HepG2 (cell line): ENCODE data around the gene ARHGAP9. TPM values are rescaled to one million over a fixed set of nuclear protein-coding genes. Genes with fewer than 3 reads are reported as not detected.
A peak's percentile ranks its signal among the peaks of the same experiment; 100 is the strongest.

ENCODE experiments used
- CBX5 ChIP-seq: sonication (generic); formaldehyde crosslinking; IDR thresholded peaks from 2 replicates; pipeline ENCODE4 v1.4.0; 2020; ENCODE audit warnings: missing genetic modification reagents, borderline replicate concordance
- EP300 ChIP-seq, 3 experiments: sonication (generic) in 1 of 3; formaldehyde crosslinking in 1 of 3; IDR thresholded peaks; 2 replicates each; pipeline versions ENCODE4 v1.5.1 to v1.6.1; 2011 to 2020; ENCODE audit warnings: low read depth in 2 of 3, low read length in 2 of 3, borderline replicate concordance in 1 of 3, improper control_type of control experiment in 1 of 3, mild to moderate bottlenecking in 1 of 3, missing genetic modification reagents in 1 of 3, moderate library complexity in 1 of 3
- KDM5A ChIP-seq: fragments of 200-600 bp; sonication (generic); IDR thresholded peaks from 2 replicates; pipeline ENCODE4 v1.7.0; 2018; ENCODE audit warnings: antibody characterized with exemption, mild to moderate bottlenecking, low read length, borderline replicate concordance
- NFIC ChIP-seq: IDR thresholded peaks from 2 replicates; pipeline ENCODE4 v1.6.1; 2012; ENCODE audit warnings: mild to moderate bottlenecking, low read length, inconsistent platforms
- SALL2 ChIP-seq: sonication (generic); formaldehyde crosslinking; IDR thresholded peaks from 2 replicates; pipeline ENCODE4 v1.8.1; 2023; ENCODE audit warnings: mild to moderate bottlenecking, missing genetic modification reagents, inconsistent platforms
- ZBTB1 ChIP-seq: sonication (generic); formaldehyde crosslinking; IDR thresholded peaks from 2 replicates; pipeline ENCODE4 v1.4.0; 2020; ENCODE audit warnings: missing genetic modification reagents, borderline replicate concordance
- ZFYVE20 ChIP-seq: sonication (generic); formaldehyde crosslinking; IDR thresholded peaks from 2 replicates; pipeline ENCODE4 v1.8.0; 2023; ENCODE audit warnings: low read depth, mild to moderate bottlenecking, moderate library complexity, missing genetic modification reagents, borderline replicate concordance
- ZNF12 ChIP-seq: sonication (generic); formaldehyde crosslinking; IDR thresholded peaks from 2 replicates; pipeline ENCODE4 v1.5.0; 2020; ENCODE audit warnings: missing genetic modification reagents
- ZNF3 ChIP-seq: IDR thresholded peaks from 2 replicates; pipeline ENCODE4 v1.7.0; 2017; ENCODE audit warnings: inconsistent platforms
- ZNF331 ChIP-seq: sonication (generic); formaldehyde crosslinking; IDR thresholded peaks from 2 replicates; pipeline ENCODE4 v1.4.0; 2020; ENCODE audit warnings: missing genetic modification reagents
- ZNF589 ChIP-seq: sonication (generic); formaldehyde crosslinking; conservative IDR thresholded peaks from 2 replicates; pipeline ENCODE4 v1.8.0; 2022; ENCODE audit warnings: mild to moderate bottlenecking, moderate library complexity, missing genetic modification reagents
- ZNF616 ChIP-seq: sonication (generic); formaldehyde crosslinking; IDR thresholded peaks from 2 replicates; pipeline ENCODE4 v1.5.0; 2020; ENCODE audit warnings: low read depth, mild to moderate bottlenecking, missing genetic modification reagents
- polyA plus RNA-seq, 8 experiments: library from polyadenylated mRNA; depleted of rRNA in 3 of 8; stranded (reverse) in 7 of 8; unstranded in 1 of 8; fragments of >200 nt; fragmentation: Illumina TruSeq in 4 of 8; extraction: Trizol in 4 of 8; gene quantifications; 2 replicates each; pipeline versions ENCODE4 v1.2.1 to v1.2.3, GENCODE V29; 2011 to 2016; ENCODE audit warnings: low read depth in 4 of 8, missing spikeins in 1 of 8, mixed read lengths in 1 of 8; ENCODE audit not compliant: insufficient read depth in 1 of 8
- total RNA-seq, 5 experiments: library from RNA; depleted of rRNA; stranded (reverse); fragments of >200 nt; fragmentation: Illumina TruSeq; extraction: Trizol; gene quantifications; 2 replicates each; pipeline ENCODE4 v1.2.3, GENCODE V29; 2016; ENCODE audit warnings: low read depth in 1 of 5
- TF ChIP-seq, protein P1 (sequence below): sonication (generic); formaldehyde crosslinking; conservative IDR thresholded peaks from 2 replicates; pipeline ENCODE4 v1.8.0; 2022; ENCODE audit warnings: mild to moderate bottlenecking, moderate library complexity, missing genetic modification reagents
- TF ChIP-seq, protein P2 (sequence below): sonication (generic); formaldehyde crosslinking; IDR thresholded peaks from 2 replicates; pipeline ENCODE4 v1.8.1; 2023; ENCODE audit warnings: mild to moderate bottlenecking, inconsistent platforms, moderate library complexity, missing genetic modification reagents, borderline replicate concordance
- TF ChIP-seq, protein P3 (sequence below): sonication (generic); formaldehyde crosslinking; IDR thresholded peaks from 2 replicates; pipeline ENCODE4 v1.5.0; 2020; ENCODE audit warnings: mild to moderate bottlenecking, missing genetic modification reagents
- TF ChIP-seq, protein P4 (sequence below): sonication (generic); formaldehyde crosslinking; IDR thresholded peaks from 2 replicates; pipeline ENCODE4 v1.8.1; 2023; ENCODE audit warnings: missing genetic modification reagents, mild to moderate bottlenecking, borderline replicate concordance
- TF ChIP-seq, protein P5 (sequence below), 2 experiments: fragments of 450-650 bp in 1 of 2; sonication (generic) in 1 of 2; formaldehyde crosslinking; IDR thresholded peaks; 2 replicates each; pipeline versions ENCODE4 v1.5.0 to v1.8.0; 2020 to 2022; ENCODE audit warnings: mild to moderate bottlenecking in 1 of 2, missing genetic modification reagents in 1 of 2
- TF ChIP-seq, protein P6 (sequence below): sonication (generic); formaldehyde crosslinking; IDR thresholded peaks from 2 replicates; pipeline ENCODE4 v1.5.1; 2020; ENCODE audit warnings: missing genetic modification reagents, mild to moderate bottlenecking, borderline replicate concordance

ARHGAP9 gene
- total and polyA plus RNA-seq, 2 of the 13 experiments (the other 11 are each of a cell fraction or from before 2014, with no cell fraction given) = 0.18 to 1.2 TPM

DNA sequence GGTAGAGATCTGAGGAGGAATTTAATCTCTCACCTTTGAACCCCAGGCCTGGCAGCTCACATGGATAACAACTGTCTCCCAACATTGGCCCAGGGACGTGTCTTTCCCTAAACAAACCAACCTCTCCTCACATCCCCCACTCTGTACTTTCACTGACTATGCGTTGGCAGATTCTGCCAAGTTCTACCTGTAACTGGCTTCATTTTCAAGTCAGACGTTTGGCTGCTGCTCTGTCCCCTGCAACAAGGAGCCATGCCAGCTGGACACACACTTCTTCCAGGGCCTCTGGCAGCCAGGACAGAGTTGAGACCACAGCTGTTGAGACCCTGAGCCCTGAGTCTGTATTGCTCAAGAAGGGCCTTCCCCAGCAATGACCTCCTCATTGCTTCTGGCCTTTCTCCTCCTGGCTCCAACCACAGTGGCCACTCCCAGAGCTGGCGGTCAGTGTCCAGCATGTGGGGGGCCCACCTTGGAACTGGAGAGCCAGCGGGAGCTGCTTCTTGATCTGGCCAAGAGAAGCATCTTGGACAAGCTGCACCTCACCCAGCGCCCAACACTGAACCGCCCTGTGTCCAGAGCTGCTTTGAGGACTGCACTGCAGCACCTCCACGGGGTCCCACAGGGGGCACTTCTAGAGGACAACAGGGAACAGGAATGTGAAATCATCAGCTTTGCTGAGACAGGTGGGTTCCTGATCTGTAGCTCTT lies 45.0 kb downstream of the ARHGAP9 start, which contains the start of gene INHBC (continued):
- TF ChIP-seq, protein P1, sequence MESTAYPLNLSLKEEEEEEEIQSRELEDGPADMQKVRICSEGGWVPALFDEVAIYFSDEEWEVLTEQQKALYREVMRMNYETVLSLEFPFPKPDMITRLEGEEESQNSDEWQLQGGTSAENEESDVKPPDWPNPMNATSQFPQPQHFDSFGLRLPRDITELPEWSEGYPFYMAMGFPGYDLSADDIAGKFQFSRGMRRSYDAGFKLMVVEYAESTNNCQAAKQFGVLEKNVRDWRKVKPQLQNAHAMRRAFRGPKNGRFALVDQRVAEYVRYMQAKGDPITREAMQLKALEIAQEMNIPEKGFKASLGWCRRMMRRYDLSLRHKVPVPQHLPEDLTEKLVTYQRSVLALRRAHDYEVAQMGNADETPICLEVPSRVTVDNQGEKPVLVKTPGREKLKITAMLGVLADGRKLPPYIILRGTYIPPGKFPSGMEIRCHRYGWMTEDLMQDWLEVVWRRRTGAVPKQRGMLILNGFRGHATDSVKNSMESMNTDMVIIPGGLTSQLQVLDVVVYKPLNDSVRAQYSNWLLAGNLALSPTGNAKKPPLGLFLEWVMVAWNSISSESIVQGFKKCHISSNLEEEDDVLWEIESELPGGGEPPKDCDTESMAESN (CRISPR knock-in tag) = no peak
- TF ChIP-seq ZNF12 (CRISPR knock-in tag) (peak; percentile 74), ZNF589 (no peak), ZBTB1 (no peak), ZNF3 (CRISPR knock-in tag) (no peak), ZNF616 (no peak), SALL2 (CRISPR knock-in tag) (no peak), NFIC (no peak), KDM5A (no peak), CBX5 (CRISPR knock-in tag) (no peak; the same call in 1 of the 2 replicates), EP300 (IDR thresholded peaks at IDR 0.05; ENCODE audit: low read depth in 2 of 2, low read length in 2 of 2) (peak in 1 of 2 experiments; percentile 51; a peak in 1 of 4 replicates), EP300 (CRISPR knock-in tag; IDR thresholded peaks at IDR 0.05; ENCODE audit: borderline replicate concordance) (no peak), ZFYVE20 (CRISPR knock-in tag) (no peak), ZNF331 (no peak)
- TF ChIP-seq, protein P2, sequence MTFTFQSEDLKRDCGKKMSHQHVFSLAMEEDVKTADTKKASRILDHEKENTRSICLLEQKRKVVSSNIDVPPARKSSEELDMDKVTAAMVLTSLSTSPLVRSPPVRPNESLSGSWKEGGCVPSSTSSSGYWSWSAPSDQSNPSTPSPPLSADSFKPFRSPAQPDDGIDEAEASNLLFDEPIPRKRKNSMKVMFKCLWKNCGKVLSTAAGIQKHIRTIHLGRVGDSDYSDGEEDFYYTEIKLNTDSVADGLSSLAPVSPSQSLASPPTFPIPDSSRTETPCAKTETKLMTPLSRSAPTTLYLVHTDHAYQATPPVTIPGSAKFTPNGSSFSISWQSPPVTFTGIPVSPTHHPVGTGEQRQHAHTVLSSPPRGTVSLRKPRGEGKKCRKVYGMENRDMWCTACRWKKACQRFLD (CRISPR knock-in tag) = no peak; the same call in 1 of the 2 replicates
- TF ChIP-seq, protein P3, sequence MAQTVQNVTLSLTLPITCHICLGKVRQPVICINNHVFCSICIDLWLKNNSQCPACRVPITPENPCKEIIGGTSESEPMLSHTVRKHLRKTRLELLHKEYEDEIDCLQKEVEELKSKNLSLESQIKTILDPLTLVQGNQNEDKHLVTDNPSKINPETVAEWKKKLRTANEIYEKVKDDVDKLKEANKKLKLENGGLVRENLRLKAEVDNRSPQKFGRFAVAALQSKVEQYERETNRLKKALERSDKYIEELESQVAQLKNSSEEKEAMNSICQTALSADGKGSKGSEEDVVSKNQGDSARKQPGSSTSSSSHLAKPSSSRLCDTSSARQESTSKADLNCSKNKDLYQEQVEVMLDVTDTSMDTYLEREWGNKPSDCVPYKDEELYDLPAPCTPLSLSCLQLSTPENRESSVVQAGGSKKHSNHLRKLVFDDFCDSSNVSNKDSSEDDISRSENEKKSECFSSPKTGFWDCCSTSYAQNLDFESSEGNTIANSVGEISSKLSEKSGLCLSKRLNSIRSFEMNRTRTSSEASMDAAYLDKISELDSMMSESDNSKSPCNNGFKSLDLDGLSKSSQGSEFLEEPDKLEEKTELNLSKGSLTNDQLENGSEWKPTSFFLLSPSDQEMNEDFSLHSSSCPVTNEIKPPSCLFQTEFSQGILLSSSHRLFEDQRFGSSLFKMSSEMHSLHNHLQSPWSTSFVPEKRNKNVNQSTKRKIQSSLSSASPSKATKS (CRISPR knock-in tag) = no peak
- TF ChIP-seq, protein P4, sequence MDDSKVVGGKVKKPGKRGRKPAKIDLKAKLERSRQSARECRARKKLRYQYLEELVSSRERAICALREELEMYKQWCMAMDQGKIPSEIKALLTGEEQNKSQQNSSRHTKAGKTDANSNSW = no peak
- TF ChIP-seq, protein P5, sequence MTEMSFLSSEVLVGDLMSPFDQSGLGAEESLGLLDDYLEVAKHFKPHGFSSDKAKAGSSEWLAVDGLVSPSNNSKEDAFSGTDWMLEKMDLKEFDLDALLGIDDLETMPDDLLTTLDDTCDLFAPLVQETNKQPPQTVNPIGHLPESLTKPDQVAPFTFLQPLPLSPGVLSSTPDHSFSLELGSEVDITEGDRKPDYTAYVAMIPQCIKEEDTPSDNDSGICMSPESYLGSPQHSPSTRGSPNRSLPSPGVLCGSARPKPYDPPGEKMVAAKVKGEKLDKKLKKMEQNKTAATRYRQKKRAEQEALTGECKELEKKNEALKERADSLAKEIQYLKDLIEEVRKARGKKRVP (CRISPR knock-in tag; IDR thresholded peaks at IDR 0.05) = no peak
- TF ChIP-seq, protein P6, sequence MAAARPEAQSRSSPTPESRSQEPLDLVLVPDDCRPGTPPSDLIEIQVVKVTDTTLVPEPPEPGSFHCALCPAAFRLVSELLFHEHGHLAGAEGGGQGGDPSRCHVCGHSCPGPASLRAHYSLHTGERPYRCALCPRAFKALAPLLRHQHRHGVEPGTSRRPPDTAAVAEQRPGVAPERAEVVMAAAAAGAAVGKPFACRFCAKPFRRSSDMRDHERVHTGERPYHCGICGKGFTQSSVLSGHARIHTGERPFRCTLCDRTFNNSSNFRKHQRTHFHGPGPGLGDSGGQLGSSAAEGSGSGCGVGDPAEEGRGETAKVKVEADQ (CRISPR knock-in tag) = no peak
